NCI-H2029 treated with DMSO at 0.1 percent for 48 hours (cell line): ENCODE results near the gene WBP1.
"Not testable (repeated sequence)": the region's sequence is repeated elsewhere in the genome, so short reads cannot be mapped to it uniquely, and the experiment has no call there.

Experiments used
- DNase-seq: peaks from one replicate; lab custom pipeline; 2025; lab: John Stamatoyannopoulos, UW

The WBP1 gene

DNA sequence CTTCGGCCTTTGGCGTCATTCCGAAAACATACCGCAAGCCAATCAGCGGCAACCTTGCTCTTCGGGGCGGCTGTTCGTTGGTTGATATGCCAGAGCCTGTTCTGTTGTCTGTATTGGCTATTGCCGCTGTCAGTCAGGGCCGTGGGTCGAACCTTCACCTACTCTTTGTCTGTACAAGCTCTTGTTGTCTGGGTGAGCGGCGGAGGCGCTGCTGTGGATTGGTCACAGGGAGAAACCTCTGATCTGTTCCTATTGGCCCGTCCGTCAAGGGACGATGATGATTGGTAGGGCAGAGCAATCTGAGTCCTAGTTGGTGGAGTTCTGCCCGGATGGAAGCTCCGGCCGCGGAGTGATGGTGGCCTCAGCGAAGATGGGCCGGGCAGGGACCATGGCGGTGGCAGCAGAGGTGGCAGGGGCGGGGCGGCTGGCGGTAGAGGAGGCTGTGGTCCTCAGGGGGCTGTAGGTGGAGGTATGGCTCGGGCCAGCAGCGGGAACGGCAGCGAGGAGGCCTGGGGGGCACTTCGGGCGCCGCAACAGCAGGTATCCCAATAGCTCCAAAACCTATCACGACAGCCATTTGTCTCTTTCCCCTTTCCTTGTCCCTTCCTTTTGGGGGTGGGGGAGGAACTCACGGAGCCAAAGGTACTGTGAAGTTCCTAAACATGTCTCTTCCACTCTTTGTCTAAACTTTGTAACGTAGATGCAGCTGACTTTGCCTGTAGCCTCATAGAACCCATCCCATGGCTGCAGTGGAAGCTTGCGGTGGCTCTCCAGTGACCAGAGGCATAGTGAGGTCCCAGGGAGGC lies at the start of gene WBP1:
WBP1 (plus strand) TSS at position 307 of the 806 bp plus-strand sequence; CDS start at position 472, 165 bp downstream.
- DNase-seq: peak; percentile 98

- DNase-seq: no peak
Measured at GRCh38 chr2:74413001-74413698, 45.1 kb upstream of the WBP1 start.

DNA sequence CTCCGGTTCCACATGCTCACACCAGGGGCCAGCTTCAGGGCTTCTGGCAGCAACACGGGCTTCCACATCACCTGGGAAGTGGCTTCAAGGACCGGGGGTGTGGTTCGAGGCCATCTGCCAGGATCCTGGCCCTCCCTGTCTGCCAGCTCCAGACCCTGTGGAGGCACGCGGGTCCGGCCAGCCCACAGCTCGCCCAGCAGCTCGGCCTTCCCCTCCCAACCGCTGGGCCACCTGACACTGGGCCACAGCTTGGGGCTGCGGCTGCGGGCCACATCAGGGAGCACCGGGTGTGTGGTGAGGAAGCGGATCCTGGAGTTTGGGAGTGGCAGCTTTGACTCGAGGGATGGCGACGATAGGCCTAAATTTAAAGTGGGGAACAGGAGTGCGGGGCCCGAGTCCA lies 43.8 kb upstream of the WBP1 start:
- DNase-seq: no peak

DNA sequence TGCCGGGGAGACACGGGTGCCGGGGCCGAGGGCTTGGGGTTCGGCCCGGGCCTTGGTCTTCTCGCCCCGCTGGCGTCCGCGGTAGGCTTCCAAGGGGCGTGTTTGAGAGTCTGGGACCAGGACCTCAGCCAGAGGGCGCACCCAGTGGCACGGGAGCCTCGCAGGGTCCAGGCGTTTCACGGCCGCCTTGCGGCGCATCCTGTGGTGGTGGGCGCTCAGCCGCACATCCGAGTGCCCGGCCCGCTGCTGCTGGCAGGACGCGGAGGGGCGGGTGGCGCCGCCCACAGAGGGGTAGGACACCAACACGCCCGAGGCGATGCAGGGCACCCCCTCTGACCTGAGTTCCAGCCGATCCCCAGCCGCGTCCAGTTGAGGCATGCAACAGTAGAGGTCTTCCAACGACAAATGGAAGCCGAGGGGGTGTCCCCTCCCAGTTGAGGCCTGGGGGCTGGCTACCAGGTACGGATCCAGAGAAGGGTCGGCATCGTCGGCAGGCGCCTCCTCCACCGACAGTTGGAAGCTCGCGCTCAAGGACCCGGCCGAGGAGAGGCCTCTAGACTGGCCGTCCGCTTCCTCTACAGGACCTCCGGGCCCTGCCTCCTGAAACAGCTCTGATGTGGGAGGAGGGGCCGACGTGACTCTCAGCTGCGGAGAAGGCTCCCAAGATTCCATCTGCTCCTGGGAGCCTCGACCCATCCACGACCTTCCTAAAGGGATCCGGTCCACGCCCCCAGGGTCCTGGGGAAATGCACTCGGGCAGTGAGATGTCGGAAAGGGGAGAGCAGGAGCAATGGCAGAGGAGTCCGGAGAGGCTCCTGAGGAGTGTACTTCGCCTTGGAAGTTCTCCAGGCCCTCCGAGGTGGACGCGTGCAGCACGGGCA lies 43.1 kb upstream of the WBP1 start:
- no peak for DNase-seq

DNA sequence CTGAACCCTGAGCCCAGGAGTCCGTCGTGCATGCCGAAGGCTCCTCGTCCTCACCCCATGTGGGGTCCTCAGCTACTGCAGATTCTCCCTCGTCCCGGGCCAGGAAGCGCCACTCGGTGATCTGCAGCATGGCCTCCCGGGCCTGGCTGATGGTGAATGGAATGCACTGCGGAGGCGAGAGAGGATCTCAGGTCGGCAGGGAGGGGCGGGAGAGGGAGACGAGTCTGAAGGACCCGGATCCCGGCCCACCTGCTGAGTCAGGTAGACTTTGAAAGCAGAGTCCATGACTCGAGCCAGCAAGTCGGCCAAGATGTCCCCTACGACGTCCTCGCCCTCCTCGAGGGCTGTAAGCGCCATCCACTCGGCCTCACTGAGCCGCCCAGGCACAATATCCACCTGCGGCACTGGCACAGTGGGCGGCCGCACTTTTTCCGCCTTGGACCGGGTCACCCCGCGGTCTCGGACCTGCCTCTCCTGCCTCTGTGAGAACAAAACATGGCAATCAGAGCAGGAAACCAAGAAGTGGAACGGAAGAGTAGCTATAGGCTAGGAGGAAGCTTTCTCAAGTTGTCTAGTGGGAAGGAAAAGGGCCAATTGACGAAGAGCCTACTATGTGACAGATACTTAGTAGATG lies 42.4 kb upstream of the WBP1 start:
- DNase-seq: no peak

GRCh38 chr2:74416778-74417177 lies 41.5 kb upstream of the WBP1 start:
- no peak for DNase-seq

GRCh38 chr2:74417197-74417596 lies 41.0 kb upstream of the WBP1 start:
- DNase-seq: no peak

DNA sequence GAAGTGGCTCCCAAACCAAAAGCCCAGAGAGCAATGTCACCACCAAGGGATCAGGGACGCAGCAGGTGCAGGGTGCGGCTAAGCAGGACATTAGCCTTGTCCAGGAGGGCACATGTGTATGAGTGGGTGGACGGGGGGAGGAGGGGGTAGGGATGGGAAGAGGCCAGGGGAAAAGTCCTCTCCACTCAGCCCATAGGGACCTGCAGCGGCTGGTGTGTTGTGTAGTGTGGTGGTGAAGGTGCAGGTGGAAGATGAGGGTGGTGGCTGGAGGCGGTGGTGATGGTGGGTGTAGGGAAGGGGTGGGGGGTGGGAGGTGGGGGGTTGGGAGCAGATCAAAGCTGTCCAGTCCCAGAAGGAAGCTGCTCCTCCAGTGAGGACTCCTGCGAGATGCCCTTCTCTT lies 40.5 kb upstream of the WBP1 start:
- DNase-seq: no peak

- no peak for DNase-seq
Measured at GRCh38 chr2:74418312-74418711, 39.9 kb upstream of the WBP1 start.

DNA sequence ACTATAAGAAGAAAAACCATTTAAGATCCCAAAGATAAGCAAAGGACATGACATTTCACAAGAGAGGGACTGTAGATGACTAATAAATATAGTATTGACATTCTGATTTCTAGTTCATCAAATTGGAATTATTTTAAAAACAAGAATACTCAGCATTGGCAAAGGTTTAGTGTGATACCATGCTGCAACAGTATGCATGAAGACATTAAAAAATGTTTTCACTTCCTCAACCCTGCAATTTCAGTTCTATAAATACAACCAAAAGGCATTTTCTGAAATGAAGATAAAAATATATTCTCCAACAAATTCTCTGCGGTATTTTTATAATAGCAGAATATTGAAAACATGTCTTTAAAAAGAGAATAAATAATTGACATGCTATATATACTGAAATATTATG lies 38.9 kb upstream of the WBP1 start:
- no peak for DNase-seq

DNA sequence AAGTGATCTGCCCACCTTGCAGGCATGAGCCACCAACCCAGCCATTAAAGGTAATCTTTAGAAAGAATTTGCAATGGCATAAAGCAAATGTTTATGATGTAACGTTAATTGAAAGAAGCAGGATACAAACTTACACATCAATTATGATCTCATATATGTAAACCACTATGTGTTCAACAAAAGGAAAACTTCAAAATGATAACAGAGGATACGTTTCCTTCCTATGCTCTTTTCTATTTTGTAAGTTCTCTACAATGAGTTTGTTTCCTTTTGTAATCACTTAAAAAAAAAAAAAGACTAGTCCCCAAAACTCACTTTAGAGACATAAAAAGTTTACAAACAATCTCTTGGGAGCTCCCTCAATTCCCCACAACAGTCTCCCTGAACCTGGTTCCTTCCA lies 38.2 kb upstream of the WBP1 start:
- no peak for DNase-seq

DNA sequence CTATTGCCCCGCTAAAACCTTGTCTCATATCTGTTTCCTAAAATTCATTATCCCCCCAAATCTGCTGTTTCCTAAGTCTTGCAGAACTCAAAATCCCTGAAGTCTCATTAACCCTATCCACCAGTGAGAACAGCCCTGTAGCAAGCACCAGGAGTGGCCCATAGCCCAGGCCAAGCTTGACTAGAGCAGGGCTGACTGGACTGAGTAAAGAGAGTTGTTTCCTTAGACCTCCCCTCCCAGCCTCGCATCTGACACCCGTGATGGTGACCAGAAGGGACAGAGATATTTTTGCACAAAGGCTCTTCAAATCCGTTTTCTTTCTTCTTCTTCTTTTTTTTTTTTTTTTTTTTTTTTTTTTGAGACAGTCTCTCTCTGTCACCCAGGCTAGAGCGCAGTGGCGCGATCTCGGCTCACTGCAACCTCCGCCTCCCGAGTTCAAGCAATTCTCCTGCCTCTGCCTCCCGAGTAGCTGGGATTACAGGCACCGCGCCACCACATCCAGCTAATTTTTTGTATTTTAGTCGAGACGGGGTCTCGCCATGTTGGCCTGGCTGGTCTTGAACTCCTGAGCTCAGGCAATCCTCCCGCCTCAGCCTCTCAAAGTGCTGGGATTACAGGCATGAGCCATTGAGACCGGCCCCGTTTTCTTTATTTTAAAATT lies 37.7 kb upstream of the WBP1 start:
- not testable (repeated sequence) for DNase-seq

- DNase-seq: peak; percentile 46
Measured at GRCh38 chr2:74421221-74421870, 36.9 kb upstream of the WBP1 start, which contains the start of the genes C2orf81 and WDR54. TSS of gene C2orf81 (minus strand) at chr2:74421619. CDS start at chr2:74421560, 59 bp downstream. TSS of gene WDR54 (plus strand) at chr2:74421730. CDS start at chr2:74422154, 424 bp downstream.

DNA sequence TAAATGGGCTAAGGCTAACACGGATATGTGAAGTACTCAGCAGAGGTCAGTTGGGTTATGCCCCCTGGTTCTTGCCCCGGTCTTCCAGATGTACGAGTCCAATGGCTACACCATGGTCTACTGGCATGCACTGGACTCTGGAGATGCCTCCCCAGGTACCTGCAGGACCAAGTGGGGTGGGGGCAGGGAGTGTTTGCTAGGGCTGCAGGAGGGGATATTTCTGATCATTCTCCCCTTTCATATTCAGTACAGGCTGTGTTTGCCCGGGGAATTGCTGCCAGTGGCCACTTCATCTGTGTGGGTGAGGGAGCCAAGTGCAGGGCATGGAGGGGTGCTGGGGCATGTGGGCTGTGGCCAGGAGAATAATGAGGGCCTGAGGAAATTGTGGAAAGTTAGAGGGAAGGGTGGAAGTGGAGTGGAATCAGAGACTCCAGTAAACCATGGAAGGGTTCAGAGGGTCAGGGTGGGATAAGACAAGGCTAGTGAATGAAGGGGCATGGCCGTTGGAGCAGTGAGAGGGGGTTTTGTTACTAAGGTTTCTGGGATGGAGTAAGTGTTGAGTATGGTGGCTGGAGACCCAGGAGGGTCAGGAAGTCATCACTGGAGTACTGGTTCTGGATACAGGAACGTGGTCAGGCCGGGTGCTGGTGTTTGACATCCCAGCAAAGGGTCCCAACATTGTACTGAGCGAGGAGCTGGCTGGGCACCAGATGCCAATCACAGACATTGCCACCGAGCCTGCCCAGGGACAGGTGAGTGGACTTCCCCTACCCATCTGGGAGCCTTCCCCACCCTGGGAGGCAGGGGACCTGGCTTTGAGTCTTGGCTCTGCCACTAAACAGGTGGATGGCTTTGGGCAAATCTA lies 34.8 kb upstream of the WBP1 start:
- DNase-seq: no peak

GRCh38 chr2:74424139-74424992 lies 33.9 kb upstream of the WBP1 start:
- DNase-seq: no peak

GRCh38 chr2:74424995-74425406 lies 33.2 kb upstream of the WBP1 start:
- DNase-seq: no peak

DNA sequence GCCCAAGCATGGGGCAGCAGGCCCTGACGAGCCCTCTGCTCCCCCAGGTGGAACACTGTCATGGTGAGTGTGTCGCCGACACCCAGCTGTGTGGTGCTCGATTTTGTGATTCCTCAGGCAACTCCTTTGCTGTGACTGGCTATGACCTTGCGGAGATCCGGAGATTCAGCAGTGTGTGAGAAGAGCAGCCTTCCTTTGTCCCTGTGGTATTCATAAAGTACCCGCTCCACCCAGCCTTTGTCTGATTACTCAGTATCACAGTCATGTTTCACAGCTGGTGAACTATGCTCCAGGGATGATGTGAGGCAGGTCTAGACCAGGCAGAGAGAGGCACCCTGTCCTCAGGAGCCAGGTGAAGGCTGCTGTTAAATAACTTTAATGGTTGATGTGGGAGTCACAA lies 32.7 kb upstream of the WBP1 start:
- no peak for DNase-seq

DNA sequence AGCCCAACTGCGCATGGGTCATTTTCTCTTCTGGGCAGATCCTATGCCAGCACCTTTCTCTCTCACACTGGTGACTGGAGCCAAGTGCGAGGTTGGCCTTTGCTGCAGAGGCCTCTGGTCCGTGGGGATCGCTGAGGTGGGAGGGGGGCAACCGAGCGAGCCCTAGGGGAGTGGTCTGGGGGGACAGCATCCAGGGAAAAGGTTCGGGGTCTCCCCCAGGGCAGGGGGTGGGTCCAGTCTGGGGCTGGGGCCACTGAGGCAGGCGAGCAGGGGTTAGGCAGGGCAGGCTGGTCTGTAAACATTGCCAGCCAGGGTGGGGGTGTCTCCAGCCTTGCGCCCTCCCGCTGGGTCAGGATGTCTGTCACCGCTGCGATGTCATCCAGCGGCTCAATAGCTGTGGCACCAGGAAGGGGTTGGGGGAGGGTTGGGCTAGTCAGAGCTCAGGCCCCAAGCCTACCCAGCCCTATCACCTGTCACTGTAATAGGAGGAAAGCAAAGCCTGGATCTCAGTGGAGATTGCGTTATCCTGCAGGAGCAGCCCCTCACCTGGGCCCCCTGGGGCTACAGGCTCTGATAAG lies 32.0 kb upstream of the WBP1 start:
- DNase-seq: no peak
